OCI-LY1 (cell line): Measurements from ENCODE around the gene CDH4.

Source experiments
- EZH2 ChIP-seq: fragments of 200-600 bp; sonication (generic), shearing (Covaris generic); IDR thresholded peaks from 2 replicates; pipeline ENCODE4 v1.8.0; 2017; ENCODE audit warnings: borderline replicate concordance, mixed run types, mild to moderate bottlenecking, antibody characterized with exemption, low read length, moderate library complexity, mixed read lengths
- TF ChIP-seq, protein P1 (sequence below): fragments of 200-600 bp; sonication (generic), shearing (Covaris generic); IDR thresholded peaks from 2 replicates; pipeline ENCODE4 v1.5.1; 2017; ENCODE audit warnings: mild to moderate bottlenecking, antibody characterized with exemption, low read length, moderate library complexity, mixed read lengths

DNA sequence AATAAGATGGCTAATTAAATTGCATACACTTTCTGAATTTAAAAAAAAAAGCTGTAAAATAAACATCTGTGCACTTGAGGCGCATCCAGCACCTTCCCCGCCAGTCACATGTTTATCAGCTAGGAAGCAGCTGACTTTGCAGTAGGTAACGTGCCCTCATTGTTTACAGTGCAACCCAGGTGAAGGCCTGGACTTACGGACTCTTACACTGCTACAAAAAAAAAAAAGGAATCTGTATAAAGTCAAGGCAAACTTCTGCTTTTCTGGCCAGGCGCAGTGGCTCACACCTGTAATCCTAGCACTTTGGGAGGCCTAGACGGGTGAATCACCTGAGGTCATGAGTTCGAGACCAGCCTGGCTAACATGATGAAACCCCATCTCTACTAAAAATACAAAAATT is 327.8 kb downstream of the CDH4 start:
- TF ChIP-seq EZH2, result no peak
- TF ChIP-seq, protein P1, sequence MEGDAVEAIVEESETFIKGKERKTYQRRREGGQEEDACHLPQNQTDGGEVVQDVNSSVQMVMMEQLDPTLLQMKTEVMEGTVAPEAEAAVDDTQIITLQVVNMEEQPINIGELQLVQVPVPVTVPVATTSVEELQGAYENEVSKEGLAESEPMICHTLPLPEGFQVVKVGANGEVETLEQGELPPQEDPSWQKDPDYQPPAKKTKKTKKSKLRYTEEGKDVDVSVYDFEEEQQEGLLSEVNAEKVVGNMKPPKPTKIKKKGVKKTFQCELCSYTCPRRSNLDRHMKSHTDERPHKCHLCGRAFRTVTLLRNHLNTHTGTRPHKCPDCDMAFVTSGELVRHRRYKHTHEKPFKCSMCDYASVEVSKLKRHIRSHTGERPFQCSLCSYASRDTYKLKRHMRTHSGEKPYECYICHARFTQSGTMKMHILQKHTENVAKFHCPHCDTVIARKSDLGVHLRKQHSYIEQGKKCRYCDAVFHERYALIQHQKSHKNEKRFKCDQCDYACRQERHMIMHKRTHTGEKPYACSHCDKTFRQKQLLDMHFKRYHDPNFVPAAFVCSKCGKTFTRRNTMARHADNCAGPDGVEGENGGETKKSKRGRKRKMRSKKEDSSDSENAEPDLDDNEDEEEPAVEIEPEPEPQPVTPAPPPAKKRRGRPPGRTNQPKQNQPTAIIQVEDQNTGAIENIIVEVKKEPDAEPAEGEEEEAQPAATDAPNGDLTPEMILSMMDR, result no peak
